Measurements from ENCODE around the gene RAB17.

DNA sequence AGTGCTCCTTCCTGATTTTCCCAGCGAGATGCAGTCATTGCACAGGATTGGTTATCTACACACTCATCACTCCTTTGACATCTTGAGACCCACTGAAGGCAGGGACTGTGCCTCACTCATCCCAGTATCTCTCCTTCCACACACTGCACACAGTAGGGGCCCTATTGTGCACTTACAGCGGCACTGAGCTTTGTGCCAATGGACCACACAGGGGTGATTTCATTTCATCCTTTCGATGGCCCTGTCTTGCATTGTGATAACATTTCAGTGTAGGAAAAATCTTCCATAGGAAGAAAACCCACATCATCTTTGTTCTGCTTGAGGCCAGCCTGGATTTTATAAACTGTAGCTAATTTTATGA lies 25.8 kb upstream of the RAB17 start:
- TF ChIP-seq POLR2A (IDR thresholded peaks at IDR 0.05; ENCODE audit: low read depth, low read length) (no peak), POLR2AphosphoS5 (IDR thresholded peaks at IDR 0.05; ENCODE audit: low read depth, low read length) (no peak)
